ENCODE data around the gene TTC5.
A peak's percentile ranks its signal among the peaks of the same experiment; 100 is the strongest.
"Not testable (repeated sequence)": the region's sequence is repeated elsewhere in the genome, so short reads cannot be mapped to it uniquely, and the experiment has no call there.

The TTC5 gene

DNA sequence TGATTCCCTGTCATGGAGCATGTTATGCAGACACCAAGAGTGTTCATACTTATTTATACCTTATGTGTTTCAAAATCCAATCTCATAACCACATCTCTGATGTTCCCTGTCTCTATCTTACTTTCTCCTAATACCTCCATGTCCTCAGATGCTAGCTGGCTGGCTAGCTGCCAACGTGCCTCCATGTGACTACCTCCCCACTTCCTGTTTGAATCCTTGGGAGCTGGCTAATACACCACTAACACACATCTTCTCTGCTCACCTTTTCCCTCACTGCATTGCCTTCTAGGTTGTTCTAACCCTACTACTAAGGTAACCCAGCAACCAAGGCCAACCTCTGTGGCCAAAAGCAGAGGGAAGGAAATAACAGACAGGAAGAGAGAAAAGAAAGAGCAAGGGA lies 27.3 kb downstream of the TTC5 start:
- H4K20me1 ChIP-seq (ENCODE audit: insufficient read depth, low read length, poor library complexity, severe bottlenecking), result no peaks in the 10 kb centered on the region
- H2AFZ ChIP-seq (ENCODE audit: low read length), result no peak overlapping the region
- H3K9me2 ChIP-seq (replicated peaks; ENCODE audit: low read depth, low read length), result no peaks in the 10 kb centered on the region
- peaks cover 8% of the 10 kb centered on the region for H3K4me1 ChIP-seq (ENCODE audit: insufficient read depth, low read length, poor library complexity, severe bottlenecking)
- H3K27me3 ChIP-seq (ENCODE audit: insufficient read depth, low read length, poor library complexity, severe bottlenecking), result no peaks in the 10 kb centered on the region
- TF ChIP-seq, protein P1, sequence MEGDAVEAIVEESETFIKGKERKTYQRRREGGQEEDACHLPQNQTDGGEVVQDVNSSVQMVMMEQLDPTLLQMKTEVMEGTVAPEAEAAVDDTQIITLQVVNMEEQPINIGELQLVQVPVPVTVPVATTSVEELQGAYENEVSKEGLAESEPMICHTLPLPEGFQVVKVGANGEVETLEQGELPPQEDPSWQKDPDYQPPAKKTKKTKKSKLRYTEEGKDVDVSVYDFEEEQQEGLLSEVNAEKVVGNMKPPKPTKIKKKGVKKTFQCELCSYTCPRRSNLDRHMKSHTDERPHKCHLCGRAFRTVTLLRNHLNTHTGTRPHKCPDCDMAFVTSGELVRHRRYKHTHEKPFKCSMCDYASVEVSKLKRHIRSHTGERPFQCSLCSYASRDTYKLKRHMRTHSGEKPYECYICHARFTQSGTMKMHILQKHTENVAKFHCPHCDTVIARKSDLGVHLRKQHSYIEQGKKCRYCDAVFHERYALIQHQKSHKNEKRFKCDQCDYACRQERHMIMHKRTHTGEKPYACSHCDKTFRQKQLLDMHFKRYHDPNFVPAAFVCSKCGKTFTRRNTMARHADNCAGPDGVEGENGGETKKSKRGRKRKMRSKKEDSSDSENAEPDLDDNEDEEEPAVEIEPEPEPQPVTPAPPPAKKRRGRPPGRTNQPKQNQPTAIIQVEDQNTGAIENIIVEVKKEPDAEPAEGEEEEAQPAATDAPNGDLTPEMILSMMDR (conservative IDR thresholded peaks at IDR 0.05; ENCODE audit: low read length), result no peak
- no peak for TF ChIP-seq EZH2phosphoT487 (IDR thresholded peaks at IDR 0.05; ENCODE audit: borderline replicate concordance)
- no peaks in the 10 kb centered on the region for H3K79me2 ChIP-seq (ENCODE audit: insufficient read depth, low read length)
- no peak overlapping the region for H3K4me3 ChIP-seq (ENCODE audit: low read length, poor library complexity, severe bottlenecking)
- peak overlapping the region; percentile 23 for H3K4me2 ChIP-seq (ENCODE audit: low read depth, low read length, poor library complexity, severe bottlenecking)
- H3K9me3 ChIP-seq (ENCODE audit: insufficient read depth, low read depth, low read length), result peaks cover 9% of the 10 kb centered on the region; the same call in 1 of the 2 replicates
- H3K36me3 ChIP-seq (ENCODE audit: insufficient read depth, low read length), result no peaks in the 10 kb centered on the region
- H3F3A ChIP-seq (ENCODE audit: low read depth), result no peaks in the 10 kb centered on the region
- no peak overlapping the region for H3K9ac ChIP-seq (ENCODE audit: low read depth, low read length, poor library complexity, severe bottlenecking)

DNA sequence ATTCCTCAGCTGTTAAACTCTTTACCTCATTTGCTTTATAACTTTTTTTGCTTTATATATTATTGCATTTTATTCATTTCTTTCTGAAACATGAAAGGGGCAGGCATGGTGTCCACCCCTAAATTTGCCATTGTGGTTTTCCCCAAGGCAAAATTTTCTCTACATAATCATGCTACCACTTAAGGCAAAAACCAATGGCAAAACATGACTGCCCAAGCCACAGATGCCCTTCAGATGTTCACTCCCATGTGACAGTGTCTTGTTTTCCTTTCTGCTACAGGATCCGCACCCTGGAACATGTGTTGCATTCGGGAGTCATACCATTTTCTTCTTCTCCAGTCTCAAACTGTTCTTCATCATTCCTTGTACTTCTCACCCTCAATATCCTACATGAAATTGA lies 28.3 kb downstream of the TTC5 start:
- Histone ChIP-seq H3K4me2 (ENCODE audit: low read depth, low read length, poor library complexity, severe bottlenecking) (no peak overlapping the region), H3K9me3 (ENCODE audit: insufficient read depth, low read depth, low read length) (peaks cover 9% of the 10 kb centered on the region; the same call in 1 of the 2 replicates), H3K36me3 (ENCODE audit: insufficient read depth, low read length) (no peaks in the 10 kb centered on the region), H3K27me3 (ENCODE audit: insufficient read depth, low read length, poor library complexity, severe bottlenecking) (no peaks in the 10 kb centered on the region), H3K79me2 (ENCODE audit: insufficient read depth, low read length) (no peaks in the 10 kb centered on the region), H4K20me1 (ENCODE audit: insufficient read depth, low read length, poor library complexity, severe bottlenecking) (no peaks in the 10 kb centered on the region), H3K4me1 (ENCODE audit: insufficient read depth, low read length, poor library complexity, severe bottlenecking) (peaks cover 8% of the 10 kb centered on the region), H3F3A (ENCODE audit: low read depth) (no peaks in the 10 kb centered on the region), H3K9me2 (replicated peaks; ENCODE audit: low read depth, low read length) (no peaks in the 10 kb centered on the region), H3K9ac (ENCODE audit: low read depth, low read length, poor library complexity, severe bottlenecking) (no peak overlapping the region), H3K4me3 (ENCODE audit: low read length, poor library complexity, severe bottlenecking) (no peak overlapping the region), H2AFZ (ENCODE audit: low read length) (no peak overlapping the region)
- no peak for TF ChIP-seq EZH2phosphoT487 (IDR thresholded peaks at IDR 0.05; ENCODE audit: borderline replicate concordance)
- TF ChIP-seq, protein P1 (conservative IDR thresholded peaks at IDR 0.05; ENCODE audit: low read length), result no peak

DNA sequence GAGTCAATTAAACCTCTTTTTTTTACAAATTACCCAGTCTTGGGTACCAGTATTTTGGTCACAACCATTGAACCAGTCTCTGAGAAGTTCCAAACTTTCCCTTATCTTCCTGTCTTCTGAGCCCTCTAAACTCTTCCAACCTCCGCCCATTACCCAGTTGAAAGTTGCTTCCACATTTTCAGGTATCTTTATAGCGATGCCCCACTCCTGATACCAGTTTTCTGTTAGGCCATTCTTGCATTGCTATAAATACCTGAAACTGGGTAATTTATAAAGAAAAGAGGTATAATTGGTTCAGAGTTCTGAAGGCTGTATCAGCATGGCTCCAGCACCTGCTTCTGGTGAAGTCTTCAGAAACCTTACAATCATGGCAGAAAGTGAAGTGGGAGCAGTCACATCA lies 31.7 kb downstream of the TTC5 start:
- Histone ChIP-seq H3K4me3 (ENCODE audit: low read length, poor library complexity, severe bottlenecking) (no peak overlapping the region), H3K36me3 (ENCODE audit: insufficient read depth, low read length) (no peaks in the 10 kb centered on the region), H4K20me1 (ENCODE audit: insufficient read depth, low read length, poor library complexity, severe bottlenecking) (no peaks in the 10 kb centered on the region), H3K4me1 (ENCODE audit: insufficient read depth, low read length, poor library complexity, severe bottlenecking) (peaks cover 8% of the 10 kb centered on the region), H3K4me2 (ENCODE audit: low read depth, low read length, poor library complexity, severe bottlenecking) (no peak overlapping the region), H3F3A (ENCODE audit: low read depth) (no peaks in the 10 kb centered on the region), H3K9me2 (replicated peaks; ENCODE audit: low read depth, low read length) (no peaks in the 10 kb centered on the region), H2AFZ (ENCODE audit: low read length) (no peak overlapping the region), H3K9me3 (ENCODE audit: insufficient read depth, low read depth, low read length) (peaks cover 9% of the 10 kb centered on the region; the same call in 1 of the 2 replicates), H3K9ac (ENCODE audit: low read depth, low read length, poor library complexity, severe bottlenecking) (no peak overlapping the region), H3K27me3 (ENCODE audit: insufficient read depth, low read length, poor library complexity, severe bottlenecking) (no peaks in the 10 kb centered on the region), H3K79me2 (ENCODE audit: insufficient read depth, low read length) (no peaks in the 10 kb centered on the region)
- no peak for TF ChIP-seq EZH2phosphoT487 (IDR thresholded peaks at IDR 0.05; ENCODE audit: borderline replicate concordance)
- TF ChIP-seq, protein P1 (conservative IDR thresholded peaks at IDR 0.05; ENCODE audit: low read length), result no peak

DNA sequence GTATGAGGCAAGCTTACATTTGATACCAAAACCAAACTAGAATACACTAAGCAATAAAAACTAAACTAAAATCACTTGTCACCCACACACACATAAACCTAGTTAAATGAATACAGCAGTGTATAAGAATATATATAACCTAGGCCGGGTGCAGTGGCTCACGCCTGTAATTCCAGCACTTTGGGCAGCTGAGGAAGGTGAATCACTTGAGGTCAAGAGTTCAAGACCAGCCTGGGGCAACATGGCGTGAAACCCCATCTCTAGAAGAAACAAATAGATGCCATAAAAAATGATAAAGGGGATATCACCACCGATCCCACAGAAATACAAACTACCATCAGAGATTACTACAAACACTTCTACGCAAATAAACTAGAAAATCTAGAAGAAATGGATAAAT lies 41.4 kb downstream of the TTC5 start:
- not testable (repeated sequence) for H3K4me3 ChIP-seq (ENCODE audit: low read length, poor library complexity, severe bottlenecking); H3K9ac ChIP-seq (ENCODE audit: low read depth, low read length, poor library complexity, severe bottlenecking); H3K9me2 ChIP-seq (replicated peaks; ENCODE audit: low read depth, low read length); H3F3A ChIP-seq (ENCODE audit: low read depth); H3K4me1 ChIP-seq (ENCODE audit: insufficient read depth, low read length, poor library complexity, severe bottlenecking); H2AFZ ChIP-seq (ENCODE audit: low read length); H3K9me3 ChIP-seq (ENCODE audit: insufficient read depth, low read depth, low read length); H3K4me2 ChIP-seq (ENCODE audit: low read depth, low read length, poor library complexity, severe bottlenecking); H3K36me3 ChIP-seq (ENCODE audit: insufficient read depth, low read length); H3K79me2 ChIP-seq (ENCODE audit: insufficient read depth, low read length); H3K27me3 ChIP-seq (ENCODE audit: insufficient read depth, low read length, poor library complexity, severe bottlenecking); H4K20me1 ChIP-seq (ENCODE audit: insufficient read depth, low read length, poor library complexity, severe bottlenecking)

Measured in Loucy (cell line).